ENCODE measurements around the gene IDH2.
"Not testable (repeated sequence)": the region's sequence is repeated elsewhere in the genome, so short reads cannot be mapped to it uniquely, and the experiment has no call there.

Gene IDH2

GRCh38 chr15:90142216-90143165, 40.2 kb upstream of the IDH2 start:
- no peak overlapping the region for H3K4me3 ChIP-seq (ENCODE audit: low read depth, low read length)
- no peak for TF ChIP-seq CTCF (IDR thresholded peaks at IDR 0.05; ENCODE audit: borderline replicate concordance, insufficient read depth, low read depth, low read length)

GRCh38 chr15:90141646-90142045, 39.4 kb upstream of the IDH2 start:
- no peak for TF ChIP-seq CTCF (IDR thresholded peaks at IDR 0.05; ENCODE audit: borderline replicate concordance, insufficient read depth, low read depth, low read length)
- H3K4me3 ChIP-seq (ENCODE audit: low read depth, low read length): no peak overlapping the region

GRCh38 chr15:90139549-90139948, 37.3 kb upstream of the IDH2 start:
- not testable (repeated sequence) for H3K4me3 ChIP-seq (ENCODE audit: low read depth, low read length)

GRCh38 chr15:90138071-90138833, 36.0 kb upstream of the IDH2 start:
- H3K4me3 ChIP-seq (ENCODE audit: low read depth, low read length): no peak overlapping the region
- no peak for TF ChIP-seq CTCF (IDR thresholded peaks at IDR 0.05; ENCODE audit: borderline replicate concordance, insufficient read depth, low read depth, low read length)

GRCh38 chr15:90132437-90132836, 30.2 kb upstream of the IDH2 start:
- H3K4me3 ChIP-seq (ENCODE audit: low read depth, low read length): no peak overlapping the region
- no peak for TF ChIP-seq CTCF (IDR thresholded peaks at IDR 0.05; ENCODE audit: borderline replicate concordance, insufficient read depth, low read depth, low read length)

- TF ChIP-seq CTCF (IDR thresholded peaks at IDR 0.05; ENCODE audit: borderline replicate concordance, insufficient read depth, low read depth, low read length): no peak
- no peak overlapping the region for H3K4me3 ChIP-seq (ENCODE audit: low read depth, low read length)
These were observed 29.6 kb upstream of the IDH2 start for GRCh38 chr15:90131848-90132247.

- no peak overlapping the region for H3K4me3 ChIP-seq (ENCODE audit: low read depth, low read length)
- no peak for TF ChIP-seq CTCF (IDR thresholded peaks at IDR 0.05; ENCODE audit: borderline replicate concordance, insufficient read depth, low read depth, low read length)
These were observed 28.0 kb upstream of the IDH2 start for GRCh38 chr15:90130291-90130690.
